ENCODE results near the gene TSACC.

GRCh38 chr1:156384658-156385057 is 46.3 kb downstream of the TSACC start:
- TF ChIP-seq EZH2 (optimal IDR thresholded peaks at IDR 0.05; ENCODE audit: low read depth, low read length) (no peak), CTCF (IDR thresholded peaks at IDR 0.05; ENCODE audit: low read length) (no peak), EZH2phosphoT487 (IDR thresholded peaks at IDR 0.05; ENCODE audit: low read length) (no peak)
